Activated CD8-positive, alpha-beta T cell treated with anti-CD3 and anti-CD28 coated beads for 36 hours (primary cell): ENCODE results near the gene TTYH3. TPM values are rescaled to one million over a fixed set of nuclear protein-coding genes. Genes with fewer than 3 reads are reported as not detected.
"Not testable (repeated sequence)": the region's sequence is repeated elsewhere in the genome, so short reads cannot be mapped to it uniquely, and the experiment has no call there.

Experiments
- ATAC-seq: fragments of 200-7000 bp; cut with Tn5 transposase; one replicate; pipeline ENCODE4 v1.10.0; 2021; ENCODE audit warnings: mild to moderate bottlenecking, moderate library complexity
- CTCF ChIA-PET: fragments of 350-600 bp; sonication (Branson Sonifier 250); formaldehyde crosslinking; loops from one replicate; lab custom pipeline; 2021; ENCODE audit warnings: antibody characterized with exemption; lab: Charles Lee
- POLR2A ChIA-PET: fragments of 350-600 bp; sonication (Branson Sonifier 250); formaldehyde crosslinking; loops from one replicate; lab custom pipeline; 2021; ENCODE audit warnings: antibody characterized with exemption; lab: Charles Lee
- DNase-seq: peaks from one replicate; pipeline ENCODE4 v3.0.0-alpha.2; 2020
- H3K27ac Mint-ChIP-seq: one replicate; pipeline ENCODE4 v1.8.0; 2021; ENCODE audit warnings: mild to moderate bottlenecking, mixed read lengths
- H3K27me3 Mint-ChIP-seq: one replicate; pipeline ENCODE4 v1.8.0; 2021; ENCODE audit warnings: mixed read lengths
- H3K36me3 Mint-ChIP-seq: one replicate; pipeline ENCODE4 v1.8.0; 2021; ENCODE audit warnings: low read depth, mixed read lengths
- H3K4me1 Mint-ChIP-seq: one replicate; pipeline ENCODE4 v1.8.0; 2021; ENCODE audit warnings: low read depth, mixed read lengths
- H3K4me3 Mint-ChIP-seq: one replicate; pipeline ENCODE4 v1.8.0; 2021; ENCODE audit warnings: mild to moderate bottlenecking, moderate library complexity, mixed read lengths
- H3K9me3 Mint-ChIP-seq: one replicate; pipeline ENCODE4 v1.8.0; 2021; ENCODE audit warnings: mixed read lengths
- intact Hi-C: fragments of 100-400 bp; cut with micrococcal nuclease; formaldehyde crosslinking; loops from one replicate; pipeline ENCODE4 v1.10.0; 2022
- total RNA-seq, 2 experiments: library from RNA; stranded (reverse); gene quantifications; one replicate each; pipeline ENCODE4 v1.2.3, GENCODE V29; 2021
- TF ChIP-seq, protein P1 (sequence below): fragments of 200-600 bp; IDR thresholded peaks from one replicate; pipeline ENCODE4 v1.8.0; 2022; ENCODE audit warnings: antibody characterized with exemption, mild to moderate bottlenecking

The TTYH3 gene
- total RNA-seq, 2 experiments from 2014 or later: 30.3 to 32.3 TPM

DNA sequence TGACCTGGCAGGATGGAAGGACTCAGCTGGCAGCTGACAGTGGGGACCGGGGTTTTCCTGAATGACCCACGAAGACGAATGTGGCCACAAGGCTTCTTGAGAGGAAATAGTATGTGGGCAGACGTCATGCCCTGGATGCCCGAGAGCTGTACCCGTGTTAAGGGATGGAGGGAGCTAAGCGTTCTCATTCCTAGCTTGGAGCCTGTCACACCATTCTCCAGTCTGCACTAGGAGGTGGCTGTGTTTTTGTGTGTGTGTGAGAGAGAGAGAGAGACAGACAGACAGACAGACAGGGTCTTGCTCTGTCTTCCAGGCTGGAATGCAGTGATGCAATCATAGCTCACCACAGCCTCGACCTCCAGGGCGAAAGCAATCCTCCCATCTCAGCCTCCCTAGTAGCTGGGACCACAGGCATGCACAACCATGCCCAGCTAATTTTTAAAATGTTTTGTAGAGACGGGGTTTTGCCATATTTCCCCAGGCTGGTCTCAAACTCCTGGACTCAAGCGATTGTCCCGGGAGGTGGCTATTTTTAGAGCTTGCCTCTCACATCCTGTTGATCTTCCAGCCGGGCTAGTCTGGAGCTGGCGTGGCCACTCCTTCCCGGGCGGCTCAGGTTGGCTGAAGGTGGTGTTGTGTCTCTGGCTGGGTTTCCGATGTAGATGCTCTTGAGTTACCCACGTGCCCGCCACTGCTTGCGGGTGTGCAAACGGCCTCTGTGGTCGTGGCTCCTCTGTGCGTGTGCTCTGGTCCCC lies 58.3 kb downstream of the TTYH3 start:
- no peaks in the 10 kb centered on the region for H3K9me3 Mint-ChIP-seq
- no peaks in the 10 kb centered on the region for H3K36me3 Mint-ChIP-seq
- ChIA-PET CTCF (interaction anchor here (1.2 to 5.1 kb wide), 6 partner anchors 9 to 30 kb away, joined by 3 to 35 read pairs (median 6); no protein-coding TSS in a partner anchor), POLR2A (interaction anchor here (0.6 to 1.5 kb wide), 3 partner anchors 19 to 25 kb away, joined by 3 to 5 read pairs (median 3); no protein-coding TSS in a partner anchor)
- no peak overlapping the region for H3K27ac Mint-ChIP-seq
- DNase-seq (no peak), ATAC-seq (no peak)
- H3K4me1 Mint-ChIP-seq: peaks cover 11% of the 10 kb centered on the region
- peaks cover 41% of the 10 kb centered on the region for H3K27me3 Mint-ChIP-seq
- intact Hi-C loops: no loop called here
- no peak overlapping the region for H3K4me3 Mint-ChIP-seq
- TF ChIP-seq, protein P1, sequence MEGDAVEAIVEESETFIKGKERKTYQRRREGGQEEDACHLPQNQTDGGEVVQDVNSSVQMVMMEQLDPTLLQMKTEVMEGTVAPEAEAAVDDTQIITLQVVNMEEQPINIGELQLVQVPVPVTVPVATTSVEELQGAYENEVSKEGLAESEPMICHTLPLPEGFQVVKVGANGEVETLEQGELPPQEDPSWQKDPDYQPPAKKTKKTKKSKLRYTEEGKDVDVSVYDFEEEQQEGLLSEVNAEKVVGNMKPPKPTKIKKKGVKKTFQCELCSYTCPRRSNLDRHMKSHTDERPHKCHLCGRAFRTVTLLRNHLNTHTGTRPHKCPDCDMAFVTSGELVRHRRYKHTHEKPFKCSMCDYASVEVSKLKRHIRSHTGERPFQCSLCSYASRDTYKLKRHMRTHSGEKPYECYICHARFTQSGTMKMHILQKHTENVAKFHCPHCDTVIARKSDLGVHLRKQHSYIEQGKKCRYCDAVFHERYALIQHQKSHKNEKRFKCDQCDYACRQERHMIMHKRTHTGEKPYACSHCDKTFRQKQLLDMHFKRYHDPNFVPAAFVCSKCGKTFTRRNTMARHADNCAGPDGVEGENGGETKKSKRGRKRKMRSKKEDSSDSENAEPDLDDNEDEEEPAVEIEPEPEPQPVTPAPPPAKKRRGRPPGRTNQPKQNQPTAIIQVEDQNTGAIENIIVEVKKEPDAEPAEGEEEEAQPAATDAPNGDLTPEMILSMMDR: no peak

DNA sequence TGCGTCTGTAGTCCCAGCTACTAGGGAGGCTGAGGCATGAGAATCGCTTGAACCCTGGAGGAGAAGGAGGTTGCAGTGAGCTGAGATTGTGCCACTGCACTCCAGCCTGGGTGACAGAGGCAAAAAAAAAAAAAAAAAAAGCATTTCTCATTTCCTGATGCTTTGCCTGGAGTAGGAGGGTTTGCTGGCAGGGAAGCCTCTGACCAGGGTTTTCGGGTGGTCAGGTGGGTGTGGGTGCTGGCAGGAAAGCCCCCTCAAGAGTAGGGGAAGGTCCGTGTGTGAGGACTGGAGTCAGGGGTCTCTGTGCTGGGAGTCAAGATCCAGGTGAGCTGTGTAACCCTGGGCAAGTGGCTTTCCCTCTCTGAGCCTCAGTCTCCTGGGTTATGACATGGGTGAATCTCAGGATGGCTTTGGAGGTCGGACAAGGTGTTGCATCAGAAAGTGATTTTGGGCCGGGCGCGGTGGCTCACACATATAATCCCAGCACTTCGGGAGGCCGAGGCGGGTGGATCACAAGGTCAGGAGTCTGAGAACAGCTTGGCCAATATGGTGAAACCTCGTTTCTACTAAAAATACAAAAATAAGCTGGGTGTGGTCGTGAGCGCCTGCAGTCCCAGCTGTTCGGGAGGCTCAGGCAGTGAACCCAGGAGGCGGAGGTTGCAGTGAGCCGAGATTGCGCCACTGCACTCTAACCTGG lies 59.4 kb downstream of the TTYH3 start:
- ATAC-seq: no peak
- CTCF ChIA-PET: interaction anchor here (5.1 kb wide), 1 partner anchor 19 kb away, joined by 35 read pairs; no protein-coding TSS in a partner anchor
- TF ChIP-seq, protein P1: no peak
- H3K27ac Mint-ChIP-seq: no peak overlapping the region
- no peaks in the 10 kb centered on the region for H3K36me3 Mint-ChIP-seq
- H3K4me3 Mint-ChIP-seq: no peak overlapping the region
- H3K4me1 Mint-ChIP-seq: peaks cover 11% of the 10 kb centered on the region
- POLR2A ChIA-PET: no interaction called here
- intact Hi-C loops: no loop called here
- DNase-seq: no peak
- no peaks in the 10 kb centered on the region for H3K9me3 Mint-ChIP-seq
- H3K27me3 Mint-ChIP-seq: peaks cover 37% of the 10 kb centered on the region

DNA sequence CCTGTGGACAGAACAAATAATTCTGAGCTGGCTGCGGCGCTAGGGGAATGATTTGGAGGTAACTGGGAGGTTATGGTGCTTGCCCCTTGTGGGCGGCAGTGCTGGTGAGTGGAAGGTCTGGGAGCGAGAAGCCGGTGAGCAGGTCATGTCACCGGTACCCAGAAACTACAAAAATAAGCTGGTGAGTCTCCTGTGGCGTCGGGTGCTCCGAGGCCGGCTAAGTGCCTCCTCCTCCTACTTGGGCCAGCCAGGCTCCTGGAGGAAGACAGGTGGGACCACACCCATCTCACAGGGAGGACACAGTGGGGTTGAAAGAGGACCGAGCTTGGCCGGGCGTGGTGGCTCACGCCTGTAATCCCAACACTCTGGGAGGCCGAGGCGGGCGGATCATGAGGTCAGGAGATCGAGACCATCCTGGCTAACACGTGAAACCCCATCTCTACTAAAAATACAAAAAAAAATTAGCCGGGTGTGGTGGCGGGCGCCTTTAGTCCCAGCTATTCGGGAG lies 60.2 kb downstream of the TTYH3 start:
- Mint-ChIP-seq H3K27me3 (peaks cover 34% of the 10 kb centered on the region), H3K4me1 (peaks cover 11% of the 10 kb centered on the region)
- ChIA-PET CTCF (interaction anchor here (1.2 to 5.1 kb wide), 5 partner anchors 9 to 21 kb away, joined by 3 to 35 read pairs (median 4); no protein-coding TSS in a partner anchor), POLR2A (interaction anchor here (1.0 kb wide), 1 partner anchor 18 kb away, joined by 3 read pairs; no protein-coding TSS in a partner anchor)
- ATAC-seq, DNase-seq, H3K27ac Mint-ChIP-seq, H3K9me3 Mint-ChIP-seq, H3K4me3 Mint-ChIP-seq, intact Hi-C loops, H3K36me3 Mint-ChIP-seq: not testable (repeated sequence)

DNA sequence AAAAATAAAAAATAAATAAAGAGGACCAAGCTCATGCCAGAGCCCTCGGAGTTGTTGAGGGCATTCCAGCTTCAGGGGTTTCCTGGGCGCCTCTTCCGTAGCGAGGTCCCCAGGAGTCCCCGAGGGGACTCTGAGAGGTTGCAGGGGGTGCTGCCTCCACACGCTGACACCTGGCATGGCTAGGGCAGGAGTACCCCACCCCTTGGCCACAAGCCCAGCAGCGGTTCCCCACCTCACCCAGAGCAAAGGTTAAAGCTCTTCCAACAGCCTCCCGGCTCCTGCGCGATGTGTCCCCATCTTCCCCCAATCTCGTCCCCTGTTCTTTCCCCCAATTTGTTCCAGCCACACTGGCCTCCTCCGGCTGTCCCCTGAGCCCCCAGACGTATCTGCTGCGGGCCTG lies 60.8 kb downstream of the TTYH3 start:
- H3K9me3 Mint-ChIP-seq: no peaks in the 10 kb centered on the region
- CTCF ChIA-PET: interaction anchor here (1.2 to 5.1 kb wide), 5 partner anchors 9 to 21 kb away, joined by 3 to 35 read pairs (median 4); no protein-coding TSS in a partner anchor
- POLR2A ChIA-PET: interaction anchor here (0.5 to 1.0 kb wide), 2 partner anchors 17 to 118 kb away, joined by 3 read pairs; no protein-coding TSS in a partner anchor

DNA sequence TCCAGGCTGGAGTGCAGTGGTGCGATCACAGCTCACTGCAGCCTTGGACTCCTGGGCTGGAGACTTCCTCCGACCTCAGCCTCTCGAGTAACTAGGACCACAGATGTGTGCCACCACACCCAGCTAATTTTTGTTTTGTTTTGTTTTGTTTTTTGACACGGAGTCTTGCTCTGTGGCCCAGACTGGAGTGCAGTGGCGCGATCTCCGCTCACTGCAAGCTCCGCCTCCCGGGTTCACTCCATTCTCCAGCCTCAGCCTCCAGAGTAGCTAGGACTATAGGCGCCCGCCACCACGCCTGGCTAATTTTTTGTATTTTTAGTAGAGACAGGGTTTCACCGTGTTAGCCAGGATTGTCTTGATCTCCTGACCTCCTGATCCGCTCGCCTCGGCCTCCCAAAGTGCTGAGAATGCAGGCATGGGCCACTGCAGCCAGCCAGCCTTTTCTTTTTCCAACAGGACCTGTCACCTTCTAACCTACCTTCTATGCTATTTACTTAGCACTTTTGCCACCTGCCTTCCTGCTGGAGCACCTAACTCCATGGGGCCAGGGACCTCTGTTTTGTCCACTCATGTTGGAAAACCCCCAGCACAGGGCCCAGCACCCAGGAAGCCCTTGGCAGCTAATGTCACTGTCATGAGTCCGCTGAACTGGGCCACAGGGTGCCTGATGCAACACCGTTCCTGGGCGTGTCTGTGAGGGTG lies 61.8 kb downstream of the TTYH3 start:
- ATAC-seq, DNase-seq, H3K9me3 Mint-ChIP-seq, H3K36me3 Mint-ChIP-seq, H3K4me3 Mint-ChIP-seq, intact Hi-C loops, POLR2A ChIA-PET, H3K27ac Mint-ChIP-seq: not testable (repeated sequence)
- CTCF ChIA-PET: interaction anchor here (1.6 to 5.1 kb wide), 3 partner anchors 10 to 22 kb away, joined by 4 to 35 read pairs (median 11); no protein-coding TSS in a partner anchor
- peaks cover 13% of the 10 kb centered on the region for H3K4me1 Mint-ChIP-seq
- peaks cover 27% of the 10 kb centered on the region for H3K27me3 Mint-ChIP-seq

More for the DNA sequence above, 60.8 kb downstream of the TTYH3 start:
- Mint-ChIP-seq H3K36me3 (no peaks in the 10 kb centered on the region), H3K4me3 (no peak overlapping the region), H3K27me3 (peaks cover 31% of the 10 kb centered on the region), H3K4me1 (peaks cover 11% of the 10 kb centered on the region), H3K27ac (no peak overlapping the region)
- intact Hi-C loops: no loop called here
- DNase-seq (no peak), ATAC-seq (no peak)
- TF ChIP-seq, protein P1: no peak

DNA sequence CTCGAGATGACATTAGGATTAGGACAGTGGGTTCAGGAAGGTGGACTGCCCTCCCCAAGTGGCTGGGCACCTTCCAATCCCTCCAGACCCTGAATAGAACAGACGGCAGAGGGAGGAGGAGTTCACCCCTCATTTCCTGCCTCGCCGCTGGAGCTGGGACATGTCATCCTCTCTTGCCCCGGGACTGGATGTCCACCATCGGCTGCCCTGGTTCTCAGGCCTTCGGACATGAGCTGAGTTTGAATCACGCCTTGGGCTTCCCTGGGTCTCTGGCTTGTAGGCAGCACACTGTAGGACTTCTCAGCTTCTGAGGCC lies 62.3 kb downstream of the TTYH3 start:
- POLR2A ChIA-PET, H3K9me3 Mint-ChIP-seq, H3K4me3 Mint-ChIP-seq, H3K27ac Mint-ChIP-seq, H3K36me3 Mint-ChIP-seq, intact Hi-C loops, DNase-seq, ATAC-seq: not testable (repeated sequence)
- peaks cover 13% of the 10 kb centered on the region for H3K4me1 Mint-ChIP-seq
- peaks cover 22% of the 10 kb centered on the region for H3K27me3 Mint-ChIP-seq
- CTCF ChIA-PET: interaction anchor here (2.0 to 5.1 kb wide), 2 partner anchors 16 to 23 kb away, joined by 11 to 35 read pairs; no protein-coding TSS in a partner anchor
